GOT3 (cell line): ENCODE data around the gene KIF26B.

Experiments
- DNase-seq: peaks from one replicate; lab custom pipeline; 2025; ENCODE audit warnings: mixed read lengths; lab: John Stamatoyannopoulos, UW

Gene KIF26B

DNA sequence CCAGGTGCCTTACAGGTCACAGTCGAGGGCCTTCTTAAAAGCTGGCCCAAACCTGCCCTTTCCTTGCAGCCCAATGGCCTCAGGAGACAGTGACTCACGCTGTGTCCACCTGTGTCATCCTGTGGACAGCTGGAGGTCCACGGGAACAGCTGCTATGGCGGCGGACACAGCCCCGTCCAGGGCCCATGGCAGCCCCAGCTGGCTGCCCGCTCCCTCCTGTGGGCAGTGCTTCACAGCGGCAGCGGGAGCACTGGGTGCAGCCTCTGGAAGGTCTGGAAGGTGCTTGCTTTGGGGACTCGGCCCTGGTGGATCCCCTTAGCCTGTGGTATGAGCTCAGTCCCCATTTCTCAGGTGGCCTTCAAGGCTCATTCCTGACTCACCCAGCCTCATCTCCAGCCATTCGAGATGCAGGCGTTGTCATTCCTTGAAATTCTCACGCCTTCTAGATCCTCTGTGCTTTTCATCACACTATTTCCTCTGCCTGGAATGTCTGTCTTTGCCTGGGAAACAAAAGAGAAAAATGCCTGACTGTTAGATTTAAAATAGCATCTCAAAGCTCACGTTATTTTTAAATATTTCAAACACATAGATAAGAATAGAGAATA is 86.8 kb downstream of the KIF26B start:
- no peak for DNase-seq

DNA sequence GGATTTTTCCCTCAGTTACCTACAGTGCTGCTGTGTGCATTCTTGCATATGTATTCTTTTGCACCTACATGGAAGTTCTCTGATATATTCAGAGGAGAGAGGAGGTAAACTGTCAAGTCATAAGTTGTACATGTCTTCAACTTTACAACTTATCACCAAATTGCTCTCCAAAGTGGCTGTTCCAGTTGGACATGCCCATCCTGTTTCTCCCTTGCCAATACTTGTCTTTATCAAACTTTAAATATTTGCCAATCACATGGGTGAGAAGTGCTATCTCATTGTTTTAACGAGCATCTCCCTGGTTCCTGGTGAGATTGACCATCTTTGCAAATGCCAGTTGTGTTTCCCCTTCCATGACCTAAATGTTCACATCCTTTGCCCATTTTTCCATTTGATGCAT is 88.2 kb downstream of the KIF26B start:
- DNase-seq, result no peak

- no peak for DNase-seq
Measured at GRCh38 chr1:245245021-245245667, 90.4 kb downstream of the KIF26B start.

- DNase-seq, result no peak
Measured at GRCh38 chr1:245246433-245246832, 91.6 kb downstream of the KIF26B start.

- DNase-seq, result no peak
Measured at GRCh38 chr1:245247356-245247755, 92.6 kb downstream of the KIF26B start.

DNA sequence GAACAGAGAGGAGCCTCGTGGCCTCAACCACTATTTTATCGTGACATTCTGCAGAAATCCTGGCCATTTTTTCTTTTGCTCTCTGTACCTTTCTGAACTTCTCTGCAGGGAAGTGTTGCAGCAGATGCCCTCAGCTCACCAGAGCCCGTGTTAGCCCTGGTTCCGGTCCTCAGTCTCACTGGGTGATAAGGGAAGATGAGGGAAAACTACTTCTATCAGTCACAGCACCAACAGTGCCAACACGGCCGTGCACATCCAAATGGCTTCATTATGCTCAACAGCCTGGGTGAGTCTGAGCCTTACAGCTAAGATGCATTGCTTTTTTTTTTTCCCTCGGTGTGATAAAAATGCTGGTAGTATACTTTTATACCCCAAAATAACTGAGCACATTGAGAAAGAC is 93.0 kb downstream of the KIF26B start:
- DNase-seq, result no peak

- DNase-seq, result no peak
Measured at GRCh38 chr1:245248231-245248731, 93.5 kb downstream of the KIF26B start.

- no peak for DNase-seq
Measured at GRCh38 chr1:245255783-245256182, 101.0 kb downstream of the KIF26B start.

- no peak for DNase-seq
Measured at GRCh38 chr1:245256528-245256927, 101.7 kb downstream of the KIF26B start.

- no peak for DNase-seq
Measured at GRCh38 chr1:245258271-245258920, 103.6 kb downstream of the KIF26B start.

DNA sequence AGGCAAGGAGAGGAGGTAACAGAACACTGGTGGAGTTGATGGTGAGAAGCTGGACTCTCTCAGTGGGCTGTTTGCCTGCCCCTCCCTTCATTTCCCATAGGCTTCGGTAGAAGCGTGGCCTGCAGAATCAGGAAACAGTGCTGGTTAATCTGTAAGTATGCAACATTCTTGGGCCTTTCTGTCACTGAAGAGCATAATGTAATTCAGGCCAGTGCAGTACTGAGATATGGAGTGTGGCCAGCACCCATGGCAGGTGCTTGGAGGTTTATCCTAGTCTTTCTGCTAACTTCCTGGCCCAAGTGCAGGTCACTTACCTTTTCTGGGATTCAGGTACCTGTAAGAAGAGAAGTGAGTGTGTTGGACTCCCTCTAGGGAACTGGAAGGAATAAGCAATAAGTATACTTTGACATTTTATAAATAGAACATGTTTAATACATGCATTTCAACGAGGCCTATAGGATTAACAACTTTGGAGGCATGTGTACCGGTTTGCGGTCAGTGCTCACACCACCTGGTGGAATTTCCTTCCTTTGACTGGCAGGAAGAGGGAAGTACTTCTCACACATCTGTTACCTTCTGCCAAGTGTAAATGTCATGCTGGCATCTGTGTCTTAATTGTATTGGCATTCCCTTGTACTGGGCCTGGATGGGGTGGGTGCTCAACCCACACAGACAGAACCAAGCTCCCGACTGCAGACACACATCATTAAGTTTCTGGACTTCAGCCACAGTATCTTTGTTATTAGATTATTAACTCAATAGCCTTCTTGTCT is 105.5 kb downstream of the KIF26B start:
- DNase-seq, result no peak

DNA sequence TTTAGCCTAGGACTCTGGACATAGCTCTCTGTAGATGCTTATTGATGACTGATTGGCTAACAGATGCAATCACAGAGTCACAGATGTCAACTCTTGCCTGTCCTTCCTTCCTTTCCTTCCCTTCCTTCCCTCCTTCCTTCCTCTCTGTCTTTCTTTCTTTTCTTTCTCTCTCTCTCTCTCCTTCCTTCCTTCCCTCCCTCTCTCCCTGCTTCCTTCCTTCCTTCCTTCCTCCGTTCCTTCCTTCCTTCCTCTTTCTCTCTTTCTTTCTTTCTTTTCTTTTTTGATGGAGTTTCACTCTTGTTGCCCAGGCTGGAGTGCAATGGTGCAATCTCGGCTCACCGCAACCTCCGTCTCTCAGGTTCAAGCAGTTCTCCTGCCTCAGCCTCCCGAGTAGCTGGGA is 106.1 kb downstream of the KIF26B start:
- DNase-seq, result no peak

- no peak for DNase-seq
Measured at GRCh38 chr1:245261786-245262185, 107.0 kb downstream of the KIF26B start.

- DNase-seq, result no peak
Measured at GRCh38 chr1:245263529-245264095, 108.8 kb downstream of the KIF26B start.

DNA sequence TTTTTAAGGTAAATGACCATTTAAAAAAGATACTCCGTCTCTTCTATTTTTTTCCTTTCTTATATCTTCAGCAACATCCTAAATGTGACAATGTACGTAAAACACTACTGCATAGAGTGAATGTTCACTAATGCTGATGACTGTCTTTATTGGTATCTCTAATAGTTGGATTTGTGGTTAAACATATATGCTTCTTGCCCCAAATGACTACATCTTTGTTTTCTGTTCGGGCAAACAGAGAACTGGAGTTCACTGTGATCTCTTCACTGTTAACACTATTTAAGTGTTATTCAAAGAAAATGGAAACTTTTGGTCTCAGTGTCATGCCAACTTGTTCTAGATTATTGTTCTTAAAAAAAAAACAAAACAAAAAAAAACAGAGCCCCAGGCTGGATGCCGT is 109.4 kb downstream of the KIF26B start:
- DNase-seq, result no peak

DNA sequence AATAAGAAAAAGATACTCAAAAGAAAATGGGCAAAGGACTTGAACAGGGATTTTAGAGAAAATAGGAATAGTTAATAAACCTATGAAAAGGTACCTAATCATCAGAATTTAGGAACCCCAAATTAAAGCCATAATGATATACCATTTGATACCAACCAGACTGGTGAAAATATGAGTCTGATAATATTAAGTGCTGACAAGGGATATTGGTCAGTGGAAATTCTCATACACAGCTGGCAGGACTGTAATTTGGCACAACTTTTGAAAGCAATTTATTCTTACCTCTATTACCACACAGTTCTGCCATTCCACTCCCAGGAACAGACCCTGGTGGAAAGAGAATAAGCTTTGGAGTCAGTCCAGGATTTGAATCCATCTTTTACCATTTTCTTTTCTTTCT is 111.3 kb downstream of the KIF26B start:
- DNase-seq, result no peak

GRCh38 chr1:245270063-245270462 is 115.3 kb downstream of the KIF26B start:
- DNase-seq, result no peak

DNA sequence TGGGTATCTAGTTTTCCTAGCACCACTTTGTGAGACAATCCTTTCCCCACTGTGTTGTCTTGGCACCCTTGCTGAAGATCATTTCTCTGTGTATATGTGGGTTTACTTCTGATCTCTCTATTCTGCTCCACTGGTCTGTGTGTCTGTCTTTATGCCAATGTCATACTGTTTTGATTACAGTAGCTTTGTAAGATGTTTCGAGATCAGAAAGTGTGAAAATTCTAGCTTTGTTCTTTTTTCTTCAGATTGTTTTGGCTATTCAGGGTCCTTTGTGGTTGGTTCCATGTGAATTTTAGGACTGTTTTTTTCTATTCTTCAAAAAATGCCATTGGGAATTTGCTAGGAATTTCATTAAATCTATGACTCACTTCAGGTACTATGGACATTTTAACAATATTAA is 116.2 kb downstream of the KIF26B start:
- no peak for DNase-seq

DNA sequence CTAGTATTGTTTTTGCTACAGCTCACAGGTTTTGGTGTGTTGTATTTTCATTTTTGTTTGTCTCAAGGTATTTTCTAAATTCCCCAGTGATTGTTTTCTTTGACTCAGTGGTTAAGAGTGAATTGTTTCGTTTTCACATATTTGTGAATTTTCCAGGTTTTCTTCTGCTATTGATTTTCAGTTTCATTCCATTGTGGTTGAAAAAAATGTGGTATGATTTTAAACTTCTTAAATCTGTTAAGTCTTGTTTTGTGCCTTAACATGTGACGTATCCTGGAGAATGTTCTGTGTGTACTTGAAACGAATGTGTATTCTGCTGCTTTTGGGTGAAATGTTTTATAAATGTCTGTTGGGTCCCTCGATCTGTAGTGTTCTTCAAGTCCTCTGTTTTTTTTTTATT is 117.9 kb downstream of the KIF26B start:
- no peak for DNase-seq

- DNase-seq, result no peak
Measured at GRCh38 chr1:245276445-245276844, 121.7 kb downstream of the KIF26B start.

- DNase-seq, result no peak
Measured at GRCh38 chr1:245277276-245277675, 122.5 kb downstream of the KIF26B start.

DNA sequence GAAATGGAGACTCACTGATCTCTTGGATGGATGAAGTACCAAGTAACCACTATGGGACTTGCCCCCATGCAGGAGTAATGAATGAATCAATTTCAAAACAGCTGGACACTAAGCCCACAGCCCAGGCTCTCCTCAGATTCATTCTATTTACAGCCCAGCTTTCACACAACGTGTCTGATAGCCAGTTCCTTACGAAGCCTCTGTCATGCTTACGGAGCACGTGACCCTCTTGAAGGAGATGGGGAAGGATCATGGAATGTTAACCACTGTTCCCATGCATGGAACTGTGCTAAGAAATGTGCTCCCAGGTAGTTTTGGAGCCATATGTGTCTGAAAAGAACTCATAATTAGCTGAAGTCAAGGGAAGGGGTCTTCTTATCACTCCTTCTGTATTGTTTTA is 124.1 kb downstream of the KIF26B start:
- DNase-seq, result no peak
